ENCODE data around the gene SDK1.

Gene SDK1

GRCh38 chr7:4151524-4151923, 850.5 kb downstream of the SDK1 start:
- DNase-seq: no peak

DNA sequence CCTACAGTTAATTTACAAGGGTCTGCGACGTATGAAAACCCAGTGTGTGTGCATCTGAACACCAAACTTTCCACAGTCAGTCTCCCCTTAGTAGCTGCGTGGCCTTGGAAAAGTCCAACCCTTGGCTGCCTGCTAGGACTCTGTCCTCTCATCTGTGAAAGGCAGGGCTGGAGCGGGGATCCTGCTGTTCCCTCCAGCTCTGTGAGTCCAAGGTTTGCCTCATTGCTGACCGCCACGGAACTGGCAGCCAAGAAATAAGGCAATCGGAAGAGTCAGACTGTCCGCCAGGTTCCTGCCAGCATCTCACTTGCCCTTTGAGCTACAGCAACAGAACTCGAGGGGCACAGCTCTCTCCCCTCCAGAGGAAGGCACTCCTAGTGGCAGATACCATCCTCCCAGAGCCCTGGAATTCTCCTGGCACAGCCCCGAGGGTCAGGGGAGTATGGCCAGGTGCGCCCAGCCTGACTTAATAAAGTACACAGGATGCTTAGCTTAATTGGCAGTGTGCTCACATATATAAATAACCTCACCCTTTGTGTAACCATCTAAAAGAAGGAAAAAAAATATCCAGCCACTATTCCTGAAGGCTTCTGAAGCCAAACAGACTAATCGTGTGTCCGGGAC, 851.0 kb downstream of the SDK1 start:
- no peak for DNase-seq

DNA sequence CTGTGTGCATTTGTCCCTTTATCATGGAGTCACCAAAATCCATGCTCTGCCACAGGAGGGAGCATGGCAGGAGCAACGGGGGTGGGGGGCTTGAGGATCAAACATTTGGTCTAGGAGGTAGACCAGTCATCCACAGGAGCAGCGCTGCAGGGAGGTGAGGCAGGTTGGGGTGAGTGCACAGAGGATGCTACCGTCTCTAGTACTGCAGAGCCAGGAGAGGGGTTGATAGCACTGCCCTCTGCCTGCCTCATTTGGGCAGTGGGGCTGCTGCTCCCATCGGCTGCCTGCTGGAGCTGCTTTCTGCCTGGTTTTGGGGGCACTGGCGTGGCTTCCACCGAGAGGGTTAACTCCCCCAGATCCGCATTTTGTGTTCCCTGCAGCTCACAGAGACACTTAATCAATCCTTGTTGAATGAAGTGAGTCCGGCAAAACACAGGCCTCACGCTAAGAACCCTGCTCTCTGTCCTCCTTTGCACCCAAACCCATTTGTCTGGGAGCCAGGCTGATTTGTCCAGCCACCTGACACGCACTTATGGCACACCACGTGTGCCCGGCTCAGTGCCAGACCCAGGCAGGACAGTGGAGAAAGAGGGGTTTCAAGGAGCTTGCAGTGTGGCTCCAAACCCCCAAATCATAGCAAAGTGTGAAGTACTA, 854.0 kb downstream of the SDK1 start:
- DNase-seq: no peak

- DNase-seq: no peak
Observed at GRCh38 chr7:4156190-4156589, 855.1 kb downstream of the SDK1 start.

- no peak for DNase-seq
Observed at GRCh38 chr7:4157651-4158050, 856.6 kb downstream of the SDK1 start.

GRCh38 chr7:4158441-4159153, 857.5 kb downstream of the SDK1 start:
- no peak for DNase-seq

- DNase-seq: no peak
Observed at GRCh38 chr7:4159154-4159501, 858.1 kb downstream of the SDK1 start.

DNA sequence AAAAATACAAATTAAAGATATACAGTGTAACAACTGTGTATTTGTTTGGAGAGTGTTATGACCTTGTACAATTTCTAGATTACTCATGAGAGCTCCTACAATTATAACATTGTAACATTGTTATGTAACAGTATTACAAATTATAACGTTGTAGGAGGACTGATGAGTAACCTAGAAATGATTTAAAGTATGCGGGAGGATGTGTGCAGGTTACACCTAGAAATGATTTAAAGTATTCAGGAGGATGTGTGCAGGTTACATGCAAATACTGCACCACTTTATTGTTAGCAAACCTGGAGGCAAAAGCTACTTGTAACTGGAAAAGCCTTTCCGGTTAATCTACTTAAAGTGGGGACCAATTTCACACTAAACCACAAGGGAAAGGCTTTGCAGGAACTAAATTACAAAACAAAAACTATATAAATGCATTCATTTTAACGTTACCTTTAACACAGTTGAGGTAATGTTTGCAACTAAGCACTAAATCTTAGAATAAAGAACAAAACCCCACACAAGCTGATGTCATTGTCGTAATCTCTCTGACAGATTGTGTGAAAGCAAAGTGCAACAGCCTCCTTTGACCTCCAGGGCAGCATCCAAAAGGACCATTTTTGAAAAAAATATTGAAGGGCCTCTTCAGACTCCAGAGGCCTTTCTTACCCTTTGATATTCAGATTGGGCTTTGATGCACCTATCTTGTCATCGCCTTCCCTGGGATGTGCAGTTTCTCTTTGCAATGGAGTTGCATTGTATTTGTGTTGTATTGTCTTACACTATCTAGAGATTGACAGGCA, 858.9 kb downstream of the SDK1 start:
- no peak for DNase-seq

- no peak for DNase-seq
Observed at GRCh38 chr7:4162884-4163564, 862.0 kb downstream of the SDK1 start.

- DNase-seq: no peak
Observed at GRCh38 chr7:4163565-4164203, 862.6 kb downstream of the SDK1 start.

DNA sequence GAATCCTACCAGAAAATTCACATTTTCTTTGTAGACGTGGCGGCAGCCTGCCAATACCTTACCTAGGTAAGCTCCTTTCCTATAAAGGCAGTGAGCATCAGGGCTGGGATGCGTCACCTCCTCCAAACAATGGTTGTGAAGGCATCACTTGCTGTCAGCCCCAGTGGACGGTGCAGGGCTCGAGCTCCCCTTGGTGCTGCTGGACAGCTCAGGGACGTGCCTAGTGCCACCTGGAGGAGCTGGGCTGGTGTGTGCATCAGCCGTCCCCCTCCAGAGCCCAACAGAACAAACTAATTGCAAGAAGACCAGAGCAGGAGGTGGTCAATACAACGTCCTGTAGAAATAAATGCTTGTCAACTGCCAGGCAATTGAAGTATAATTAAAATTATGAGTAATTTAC, 863.5 kb downstream of the SDK1 start:
- DNase-seq: no peak

DNA sequence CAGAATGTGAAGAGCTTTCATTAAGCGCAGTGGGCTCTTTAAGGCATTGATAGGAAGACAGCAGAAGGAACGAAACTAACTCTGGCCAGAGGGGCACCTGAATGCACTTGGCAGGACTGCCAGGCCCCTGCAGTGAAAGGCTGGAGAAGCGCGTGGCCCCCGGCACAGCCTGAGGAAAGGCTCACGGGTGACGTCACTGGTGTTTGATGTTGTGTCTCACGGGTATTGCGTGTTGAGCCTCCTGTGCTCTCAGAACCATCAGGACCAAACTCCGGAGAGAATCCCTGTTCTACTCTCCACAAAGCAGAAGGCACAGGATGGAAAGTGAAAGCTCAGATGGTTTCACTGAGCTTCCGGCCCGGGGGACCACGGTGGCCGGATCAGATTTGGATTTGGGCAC, 865.3 kb downstream of the SDK1 start:
- DNase-seq: no peak

DNA sequence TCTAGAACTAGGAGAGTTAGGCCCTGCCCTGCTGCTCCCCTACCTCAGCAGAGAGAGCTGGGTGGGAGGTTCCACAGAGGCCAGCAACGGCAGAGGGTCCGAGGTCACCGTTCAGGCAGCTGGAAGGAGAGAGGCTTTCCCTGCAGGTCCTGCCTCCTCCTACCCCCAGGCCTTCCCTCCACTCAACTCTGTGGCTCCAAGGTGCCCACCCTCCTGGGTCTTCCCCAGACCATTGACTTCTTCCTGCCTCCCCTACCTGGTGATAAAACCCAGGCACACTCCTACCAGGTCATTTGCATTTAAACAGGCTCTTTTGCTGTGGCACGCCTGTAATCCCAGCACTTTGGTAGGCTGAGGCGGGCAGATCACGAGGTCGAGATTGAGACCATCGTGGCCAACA, 865.8 kb downstream of the SDK1 start:
- no peak for DNase-seq

DNA sequence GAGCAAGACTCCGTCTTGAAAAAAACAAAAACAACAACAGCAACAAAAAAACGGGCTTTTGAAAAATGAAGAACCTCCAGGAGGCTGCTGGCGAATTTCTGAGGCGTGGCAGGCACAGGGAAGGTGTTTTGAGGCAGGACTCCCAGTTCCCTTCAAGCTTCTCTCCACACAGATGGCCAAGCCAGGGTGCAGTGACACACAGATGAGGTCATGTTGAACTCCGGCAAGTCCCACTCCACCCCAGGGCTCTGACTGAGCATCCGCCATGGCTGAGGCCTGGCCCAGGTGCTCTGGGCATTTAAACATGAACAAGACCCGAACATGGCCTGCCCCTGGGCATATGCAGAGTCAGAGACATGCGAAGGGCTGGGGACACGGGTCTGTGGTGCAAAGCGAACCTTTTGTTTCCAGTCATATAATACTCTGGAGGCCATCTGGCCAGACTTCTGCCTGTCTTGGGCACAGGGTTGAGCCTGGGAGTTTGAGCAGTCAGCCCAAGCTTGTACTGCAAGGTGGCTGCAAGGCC, 866.4 kb downstream of the SDK1 start:
- no peak for DNase-seq

- no peak for DNase-seq
Observed at GRCh38 chr7:4168041-4168440, 867.0 kb downstream of the SDK1 start.

GRCh38 chr7:4168541-4168940, 867.5 kb downstream of the SDK1 start:
- DNase-seq: no peak

DNA sequence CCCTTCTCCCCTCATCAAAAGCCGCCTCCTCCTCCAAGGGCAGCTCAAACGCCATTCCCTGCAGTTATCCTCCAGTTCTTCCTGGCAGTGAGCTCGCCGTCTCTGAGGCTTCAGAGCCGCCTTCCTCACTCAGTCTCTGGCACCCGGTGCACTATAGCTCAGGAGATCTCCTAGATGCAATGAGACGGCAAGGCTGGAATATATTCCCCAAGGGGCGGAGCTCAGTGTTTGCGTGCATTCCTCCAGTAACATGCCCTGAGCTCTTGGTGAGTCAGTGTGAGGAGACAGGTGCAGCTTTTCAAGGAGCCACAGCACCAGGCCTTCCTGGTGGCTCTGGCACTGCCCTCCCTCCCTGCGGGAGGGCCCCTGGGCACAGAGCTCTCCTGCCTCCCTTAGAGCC, 868.4 kb downstream of the SDK1 start:
- no peak for DNase-seq

- no peak for DNase-seq
Observed at GRCh38 chr7:4170997-4171786, 870.1 kb downstream of the SDK1 start.

DNA sequence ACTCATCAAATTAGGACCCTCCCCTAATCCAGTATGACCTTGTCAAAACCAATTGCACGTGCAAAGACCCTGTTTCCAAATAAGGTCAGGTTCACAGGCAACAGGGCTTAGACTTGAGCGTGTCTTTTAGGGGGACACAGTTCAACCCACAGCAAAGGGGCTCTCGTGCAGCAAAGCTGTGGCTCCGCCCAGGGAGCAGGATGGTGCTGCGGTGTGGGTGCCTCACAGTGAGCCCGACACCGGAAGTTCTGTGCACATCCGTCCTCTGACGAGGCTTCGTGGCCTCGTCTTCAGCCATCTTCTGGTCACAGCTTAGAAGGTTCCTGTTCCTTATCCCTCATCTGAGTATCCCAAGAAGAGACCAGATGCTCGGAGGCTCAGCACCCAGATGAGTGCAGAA, 871.8 kb downstream of the SDK1 start:
- DNase-seq: no peak

GRCh38 chr7:4173615-4174014, 872.6 kb downstream of the SDK1 start:
- DNase-seq: no peak

DNA sequence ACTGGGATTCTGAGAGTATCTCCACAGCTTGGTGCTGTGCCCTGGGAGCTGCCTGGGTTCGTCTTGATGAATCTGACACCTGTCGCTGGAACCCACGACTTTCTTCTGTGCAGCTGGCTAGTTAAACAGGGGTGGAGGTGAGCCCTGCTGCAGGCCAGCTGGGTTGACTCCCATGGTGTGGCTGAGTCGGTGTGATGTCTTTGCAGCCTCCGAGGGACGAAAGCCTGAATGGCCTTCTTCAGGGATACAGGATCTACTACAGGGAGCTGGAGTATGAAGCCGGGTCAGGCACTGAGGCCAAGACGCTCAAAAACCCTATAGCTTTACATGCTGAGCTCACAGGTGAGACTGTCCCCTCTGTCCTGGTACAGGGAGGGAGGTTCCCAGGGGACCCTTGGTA, 873.0 kb downstream of the SDK1 start:
- no peak for DNase-seq

DNA sequence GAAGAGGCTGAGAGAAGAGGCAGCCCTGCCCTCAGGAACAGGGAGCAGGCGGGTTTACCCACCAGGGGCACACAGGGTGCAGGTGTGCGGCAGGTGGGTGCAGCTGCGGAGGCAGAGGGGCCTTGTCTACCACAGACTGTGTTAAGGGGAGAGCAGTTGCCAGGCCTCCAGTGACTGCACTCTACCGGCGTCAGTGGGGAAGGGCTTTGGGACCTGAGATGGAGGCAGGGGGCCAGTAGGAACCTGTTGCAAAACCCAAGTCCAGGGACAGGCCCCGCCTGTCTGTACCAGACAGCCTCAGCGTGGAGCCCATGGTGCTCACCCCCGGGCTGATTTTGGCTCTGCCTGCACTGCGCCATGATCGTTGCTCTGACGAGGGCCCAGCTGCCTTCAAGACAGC, 873.4 kb downstream of the SDK1 start:
- no peak for DNase-seq
